Measurements from ENCODE around the gene ARHGEF16.

The ARHGEF16 gene

DNA sequence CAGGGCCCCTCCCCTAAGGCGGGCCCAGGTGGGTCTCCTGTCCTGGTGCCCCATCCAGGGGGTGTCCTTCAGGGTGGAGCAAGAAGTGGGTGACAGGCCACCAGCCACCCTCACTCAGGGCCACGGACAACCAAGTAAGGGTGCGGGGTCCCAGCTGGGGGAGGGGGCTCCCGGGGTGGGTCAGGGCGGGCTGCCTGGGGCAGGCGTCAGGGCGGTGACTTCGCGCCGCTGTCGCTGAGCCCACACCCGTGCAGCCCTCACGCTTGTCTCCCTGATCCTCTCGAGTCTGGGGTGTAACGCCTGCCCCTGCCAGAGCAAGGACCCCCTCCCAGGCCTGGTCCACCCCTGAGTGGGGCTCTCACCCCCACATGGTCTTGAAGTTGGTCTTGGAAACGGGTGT is 22.2 kb downstream of the ARHGEF16 start:
- Histone ChIP-seq H3K4me3 (ENCODE audit: low read length in 2 of 2) (no peak overlapping the region), H3K36me3 (ENCODE audit: control insufficient read depth in 2 of 2, insufficient read depth in 2 of 2, low read length in 2 of 2) (no peaks in the 10 kb centered on the region), H3K4me1 (ENCODE audit: control insufficient read depth, insufficient read depth, low read length) (no peaks in the 10 kb centered on the region), H3K9me3 (ENCODE audit: control insufficient read depth in 2 of 2, low read length in 2 of 2) (no peaks in the 10 kb centered on the region), H3K27me3 (ENCODE audit: control insufficient read depth in 1 of 2, insufficient read depth in 2 of 2, low read length in 2 of 2) (peaks cover 3 to 6% of the 10 kb centered on the region in 2 donors), H3K27ac (ENCODE audit: low read length) (no peak overlapping the region), H3K9ac (ENCODE audit: low read length in 2 of 2) (no peak overlapping the region)

DNA sequence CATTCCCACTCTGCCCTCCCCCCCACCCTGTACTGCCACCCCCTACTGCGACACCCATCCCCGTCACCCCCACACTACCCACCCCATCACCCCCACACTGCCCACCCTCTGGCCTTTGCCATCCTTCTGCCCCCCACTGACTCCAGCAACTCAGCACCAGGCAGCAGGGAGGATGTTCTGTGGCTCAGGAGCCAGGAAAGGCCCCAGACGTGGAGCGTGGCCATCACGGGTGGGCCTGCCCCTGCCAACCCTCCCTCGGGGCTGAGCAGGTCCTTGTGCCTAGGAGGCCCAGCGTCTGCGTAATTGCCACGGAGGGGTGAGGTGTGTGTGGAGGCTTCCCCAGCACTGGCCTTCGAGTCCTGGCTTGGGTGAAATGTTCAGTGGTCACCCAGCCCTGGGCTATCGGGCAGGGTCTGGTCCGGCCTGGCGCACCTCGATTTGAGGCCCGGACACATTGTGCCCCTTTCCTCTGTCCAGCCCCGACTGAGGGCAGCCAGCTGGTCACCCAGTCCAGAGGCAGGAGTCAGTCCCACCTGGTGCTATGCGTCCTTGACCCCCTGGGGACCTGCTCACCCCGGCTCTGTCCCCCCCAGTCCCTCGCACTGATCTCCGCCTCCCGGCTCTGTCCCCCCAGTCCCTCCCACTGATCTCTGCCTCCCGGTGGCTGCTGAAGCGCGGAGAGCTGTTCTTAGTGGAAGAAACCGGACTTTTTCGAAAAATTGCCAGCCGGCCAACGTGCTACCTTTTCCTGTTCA is 23.0 kb downstream of the ARHGEF16 start:
- Histone ChIP-seq H3K27me3 (ENCODE audit: control insufficient read depth in 1 of 2, insufficient read depth in 2 of 2, low read length in 2 of 2) (peaks cover 2 to 8% of the 10 kb centered on the region in 2 donors), H3K4me3 (ENCODE audit: low read length in 2 of 2) (no peak overlapping the region), H3K4me1 (ENCODE audit: control insufficient read depth, insufficient read depth, low read length) (no peaks in the 10 kb centered on the region), H3K27ac (ENCODE audit: low read length) (no peak overlapping the region), H3K9me3 (ENCODE audit: control insufficient read depth in 2 of 2, low read length in 2 of 2) (no peaks in the 10 kb centered on the region), H3K9ac (ENCODE audit: low read length in 2 of 2) (no peak overlapping the region), H3K36me3 (ENCODE audit: control insufficient read depth in 2 of 2, insufficient read depth in 2 of 2, low read length in 2 of 2) (no peaks in the 10 kb centered on the region)

DNA sequence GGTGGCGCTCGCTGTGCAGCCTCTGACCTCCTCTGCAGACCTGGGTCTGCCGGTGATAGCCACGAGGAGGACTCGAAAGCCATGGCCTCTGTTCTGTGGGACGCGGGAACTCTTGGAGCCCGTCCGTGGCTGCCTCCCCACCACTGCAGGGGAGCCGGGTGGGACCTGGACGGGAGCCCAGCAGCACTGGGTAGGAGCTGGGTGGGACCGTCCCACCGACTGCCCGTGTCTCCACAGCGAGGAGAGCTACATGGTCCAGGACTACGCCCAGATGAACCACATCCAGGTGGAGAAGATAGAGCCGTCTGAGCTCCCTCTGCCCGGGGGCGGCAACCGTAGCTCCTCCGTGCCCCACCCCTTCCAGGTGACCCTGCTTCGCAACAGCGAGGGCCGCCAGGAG is 23.7 kb downstream of the ARHGEF16 start:
- H3K9ac ChIP-seq (ENCODE audit: low read length in 2 of 2): no peak overlapping the region
- no peaks in the 10 kb centered on the region for H3K36me3 ChIP-seq (ENCODE audit: control insufficient read depth in 2 of 2, insufficient read depth in 2 of 2, low read length in 2 of 2)
- no peaks in the 10 kb centered on the region for H3K4me1 ChIP-seq (ENCODE audit: control insufficient read depth, insufficient read depth, low read length)
- peaks cover 2 to 8% of the 10 kb centered on the region in 2 donors for H3K27me3 ChIP-seq (ENCODE audit: control insufficient read depth in 1 of 2, insufficient read depth in 2 of 2, low read length in 2 of 2)
- no peak overlapping the region for H3K27ac ChIP-seq (ENCODE audit: low read length)
- H3K9me3 ChIP-seq (ENCODE audit: control insufficient read depth in 2 of 2, low read length in 2 of 2): no peaks in the 10 kb centered on the region
- H3K4me3 ChIP-seq (ENCODE audit: low read length in 2 of 2): no peak overlapping the region

DNA sequence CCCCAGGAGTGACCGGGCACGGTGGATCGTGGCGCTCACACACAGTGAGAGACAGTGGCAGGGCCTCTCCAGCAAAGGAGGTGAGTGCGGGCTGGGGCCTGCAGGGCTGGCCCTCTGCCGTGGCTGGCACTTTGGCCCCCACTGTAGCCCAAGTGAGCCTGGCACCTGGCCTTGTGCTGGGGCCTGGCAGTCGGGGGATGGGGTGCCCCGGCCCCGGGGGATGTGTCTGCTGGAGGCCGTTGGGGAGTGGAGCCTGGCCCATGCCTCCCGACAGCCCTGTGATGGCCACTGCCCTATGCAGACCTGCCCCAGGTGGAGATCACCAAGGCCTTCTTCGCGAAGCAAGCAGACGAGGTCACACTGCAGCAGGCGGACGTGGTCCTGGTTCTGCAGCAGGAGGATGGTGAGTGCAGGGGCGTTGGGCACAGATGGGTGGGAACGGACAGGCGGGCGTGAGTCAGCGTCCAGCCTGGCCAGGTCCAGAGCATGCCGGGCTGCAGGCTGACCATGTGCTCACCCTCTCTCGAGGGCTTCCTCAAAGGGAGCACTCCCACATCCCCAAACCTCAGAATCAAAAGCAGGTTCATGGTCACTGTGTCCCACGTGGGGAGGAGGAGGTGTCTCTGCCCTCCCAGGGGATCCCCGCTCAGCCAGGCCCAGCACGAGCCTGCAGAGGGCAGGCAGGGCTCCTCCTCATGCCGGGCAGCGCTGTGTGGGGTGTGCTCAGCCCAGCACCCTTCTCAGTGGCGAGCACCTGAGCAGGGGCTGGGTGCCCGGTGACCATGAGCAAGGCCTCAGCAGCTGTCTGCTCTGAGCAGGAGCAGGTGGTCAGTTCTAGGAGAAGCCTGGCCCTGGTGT is 25.3 kb downstream of the ARHGEF16 start:
- Histone ChIP-seq H3K27me3 (ENCODE audit: control insufficient read depth in 1 of 2, insufficient read depth in 2 of 2, low read length in 2 of 2) (peaks cover 2 to 6% of the 10 kb centered on the region in 2 donors), H3K9me3 (ENCODE audit: control insufficient read depth in 2 of 2, low read length in 2 of 2) (no peaks in the 10 kb centered on the region), H3K9ac (ENCODE audit: low read length in 2 of 2) (no peak overlapping the region), H3K4me3 (ENCODE audit: low read length in 2 of 2) (no peak overlapping the region), H3K36me3 (ENCODE audit: control insufficient read depth in 2 of 2, insufficient read depth in 2 of 2, low read length in 2 of 2) (no peaks in the 10 kb centered on the region), H3K4me1 (ENCODE audit: control insufficient read depth, insufficient read depth, low read length) (no peaks in the 10 kb centered on the region), H3K27ac (ENCODE audit: low read length) (no peak overlapping the region)

DNA sequence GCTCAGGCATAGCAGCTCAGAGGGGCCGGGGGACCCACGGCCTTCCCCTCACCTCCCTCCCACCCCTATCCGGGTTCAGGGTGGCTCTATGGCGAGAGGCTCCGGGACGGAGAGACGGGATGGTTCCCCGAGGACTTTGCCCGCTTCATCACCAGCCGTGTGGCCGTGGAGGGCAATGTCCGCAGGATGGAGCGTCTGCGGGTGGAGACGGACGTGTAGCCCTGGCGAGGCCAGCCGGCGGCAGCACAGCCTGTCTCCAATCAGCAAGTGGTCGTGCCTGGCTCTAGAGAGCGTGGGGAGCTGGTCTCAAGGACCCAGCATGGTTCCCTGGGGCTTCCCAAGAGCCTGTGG is 25.9 kb downstream of the ARHGEF16 start:
- Histone ChIP-seq H3K9me3 (ENCODE audit: control insufficient read depth in 2 of 2, low read length in 2 of 2) (no peaks in the 10 kb centered on the region), H3K27ac (ENCODE audit: low read length) (no peak overlapping the region), H3K4me3 (ENCODE audit: low read length in 2 of 2) (no peak overlapping the region), H3K36me3 (ENCODE audit: control insufficient read depth in 2 of 2, insufficient read depth in 2 of 2, low read length in 2 of 2) (no peaks in the 10 kb centered on the region), H3K4me1 (ENCODE audit: control insufficient read depth, insufficient read depth, low read length) (no peaks in the 10 kb centered on the region), H3K27me3 (ENCODE audit: control insufficient read depth in 1 of 2, insufficient read depth in 2 of 2, low read length in 2 of 2) (peaks cover 2 to 6% of the 10 kb centered on the region in 2 donors), H3K9ac (ENCODE audit: low read length in 2 of 2) (no peak overlapping the region)

DNA sequence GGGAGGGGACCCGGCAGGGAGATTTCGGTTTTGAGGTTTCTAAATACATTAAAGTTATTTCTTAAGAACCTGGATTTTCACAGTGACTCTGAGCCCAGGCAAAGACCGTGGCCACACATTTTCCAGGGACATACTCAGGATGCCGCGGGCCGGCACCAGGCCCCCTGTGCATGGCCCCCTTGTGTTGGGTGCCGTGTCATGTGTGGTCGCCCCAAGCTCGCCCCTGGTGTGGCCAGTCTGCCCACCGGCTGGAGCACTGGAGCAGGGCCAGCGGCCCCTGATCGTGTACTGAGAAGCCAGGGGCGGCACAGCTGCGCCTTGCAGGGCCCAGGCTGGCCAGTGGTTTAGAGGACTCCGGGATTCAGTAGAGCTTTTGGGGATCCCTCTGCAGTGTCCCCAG is 26.6 kb downstream of the ARHGEF16 start:
- Histone ChIP-seq H3K36me3 (ENCODE audit: control insufficient read depth in 2 of 2, insufficient read depth in 2 of 2, low read length in 2 of 2) (no peaks in the 10 kb centered on the region), H3K9me3 (ENCODE audit: control insufficient read depth in 2 of 2, low read length in 2 of 2) (no peaks in the 10 kb centered on the region), H3K4me3 (ENCODE audit: low read length in 2 of 2) (no peak overlapping the region), H3K27me3 (ENCODE audit: control insufficient read depth in 1 of 2, insufficient read depth in 2 of 2, low read length in 2 of 2) (peaks cover 2 to 6% of the 10 kb centered on the region in 2 donors), H3K27ac (ENCODE audit: low read length) (no peak overlapping the region), H3K4me1 (ENCODE audit: control insufficient read depth, insufficient read depth, low read length) (no peaks in the 10 kb centered on the region), H3K9ac (ENCODE audit: low read length in 2 of 2) (no peak overlapping the region)

DNA sequence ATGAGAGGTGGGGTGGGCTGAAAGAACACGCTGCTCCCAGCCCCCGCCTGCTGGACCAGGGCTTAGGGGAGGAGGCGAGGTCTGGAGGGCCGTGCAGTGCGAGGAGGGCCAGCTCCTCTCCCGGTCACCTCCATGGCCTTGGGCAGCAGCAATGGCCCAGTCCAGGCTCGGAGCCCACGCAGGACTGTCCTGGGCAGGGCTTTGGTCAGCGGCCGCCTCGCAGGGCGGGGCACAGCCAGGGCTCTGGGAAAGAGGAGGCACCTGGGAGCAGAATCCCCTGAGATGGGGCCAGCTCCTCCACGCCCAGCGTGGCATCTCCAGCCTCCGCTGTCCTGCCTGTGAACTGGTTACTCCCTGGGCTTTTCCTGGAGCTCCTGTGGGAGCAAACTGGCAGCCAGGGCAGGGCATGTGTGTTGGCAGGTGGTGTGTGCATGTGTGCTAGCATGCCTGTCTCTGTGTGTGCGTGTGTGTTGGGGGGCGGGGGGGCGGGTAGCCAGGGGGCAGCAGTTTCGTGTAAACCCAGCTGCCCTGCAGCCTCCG is 27.4 kb downstream of the ARHGEF16 start:
- Histone ChIP-seq H3K4me3 (ENCODE audit: low read length in 2 of 2) (no peak overlapping the region), H3K27me3 (ENCODE audit: control insufficient read depth in 1 of 2, insufficient read depth in 2 of 2, low read length in 2 of 2) (peaks cover 2 to 4% of the 10 kb centered on the region in 2 donors), H3K9me3 (ENCODE audit: control insufficient read depth in 2 of 2, low read length in 2 of 2) (no peaks in the 10 kb centered on the region), H3K36me3 (ENCODE audit: control insufficient read depth in 2 of 2, insufficient read depth in 2 of 2, low read length in 2 of 2) (no peaks in the 10 kb centered on the region), H3K4me1 (ENCODE audit: control insufficient read depth, insufficient read depth, low read length) (no peaks in the 10 kb centered on the region), H3K9ac (ENCODE audit: low read length in 2 of 2) (no peak overlapping the region), H3K27ac (ENCODE audit: low read length) (no peak overlapping the region)

DNA sequence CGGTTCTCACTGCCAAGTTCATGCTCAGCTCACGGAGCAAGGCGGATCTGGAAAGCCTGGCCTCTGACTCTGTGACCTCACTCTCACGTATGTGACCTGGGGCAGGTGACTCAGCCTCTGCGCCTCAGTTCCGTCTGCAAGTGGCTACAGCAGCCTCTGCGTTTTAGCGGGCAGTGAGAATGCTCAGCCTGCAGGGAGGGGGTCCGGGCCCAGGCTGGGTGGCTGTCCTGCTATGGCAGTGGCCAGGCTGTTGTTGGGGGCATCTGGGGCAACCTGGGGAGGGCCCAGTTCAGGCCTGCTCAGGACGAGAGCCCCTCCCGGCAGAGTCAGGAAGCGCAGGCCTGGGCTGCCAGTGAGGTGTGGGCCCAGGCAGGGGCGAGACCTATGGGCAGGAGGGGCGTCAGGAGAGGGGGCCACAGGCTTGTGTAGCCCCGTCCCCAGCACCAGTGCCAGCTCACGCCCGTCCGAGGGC is 27.9 kb downstream of the ARHGEF16 start:
- peaks cover 2 to 4% of the 10 kb centered on the region in 2 donors for H3K27me3 ChIP-seq (ENCODE audit: control insufficient read depth in 1 of 2, insufficient read depth in 2 of 2, low read length in 2 of 2)
- H3K36me3 ChIP-seq (ENCODE audit: control insufficient read depth in 2 of 2, insufficient read depth in 2 of 2, low read length in 2 of 2): no peaks in the 10 kb centered on the region
- H3K27ac ChIP-seq (ENCODE audit: low read length): no peak overlapping the region
- no peak overlapping the region for H3K4me3 ChIP-seq (ENCODE audit: low read length in 2 of 2)
- H3K9me3 ChIP-seq (ENCODE audit: control insufficient read depth in 2 of 2, low read length in 2 of 2): no peaks in the 10 kb centered on the region
- H3K9ac ChIP-seq (ENCODE audit: low read length in 2 of 2): no peak overlapping the region
- no peaks in the 10 kb centered on the region for H3K4me1 ChIP-seq (ENCODE audit: control insufficient read depth, insufficient read depth, low read length)

DNA sequence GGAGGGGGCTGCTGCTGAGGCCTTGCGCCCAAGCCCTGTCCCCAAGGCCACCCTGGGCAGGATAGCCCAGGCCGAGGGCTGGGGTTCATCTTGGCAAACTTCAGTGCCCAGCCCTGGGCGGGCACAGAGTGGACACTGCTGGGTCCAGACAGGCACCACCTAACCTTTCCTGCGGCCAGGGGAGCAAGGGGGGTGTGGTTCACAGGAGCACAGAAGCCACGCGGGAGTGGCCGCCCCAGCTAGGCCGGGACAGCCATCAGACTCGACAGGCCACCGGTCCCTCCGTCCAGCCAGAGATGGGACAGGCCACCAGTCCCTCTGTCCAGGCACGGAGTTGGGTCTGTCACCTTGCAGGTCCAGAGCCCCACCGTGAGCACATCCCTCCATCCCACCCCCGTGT is 28.9 kb downstream of the ARHGEF16 start:
- Histone ChIP-seq H3K4me3 (ENCODE audit: low read length in 2 of 2) (no peak overlapping the region), H3K27me3 (ENCODE audit: control insufficient read depth in 1 of 2, insufficient read depth in 2 of 2, low read length in 2 of 2) (peaks cover 6% of the 10 kb centered on the region in 2 donors), H3K4me1 (ENCODE audit: control insufficient read depth, insufficient read depth, low read length) (no peaks in the 10 kb centered on the region), H3K9ac (ENCODE audit: low read length in 2 of 2) (no peak overlapping the region), H3K27ac (ENCODE audit: low read length) (no peak overlapping the region), H3K36me3 (ENCODE audit: control insufficient read depth in 2 of 2, insufficient read depth in 2 of 2, low read length in 2 of 2) (no peaks in the 10 kb centered on the region), H3K9me3 (ENCODE audit: control insufficient read depth in 2 of 2, low read length in 2 of 2) (peaks cover 0 to 3% of the 10 kb centered on the region in 2 donors)

DNA sequence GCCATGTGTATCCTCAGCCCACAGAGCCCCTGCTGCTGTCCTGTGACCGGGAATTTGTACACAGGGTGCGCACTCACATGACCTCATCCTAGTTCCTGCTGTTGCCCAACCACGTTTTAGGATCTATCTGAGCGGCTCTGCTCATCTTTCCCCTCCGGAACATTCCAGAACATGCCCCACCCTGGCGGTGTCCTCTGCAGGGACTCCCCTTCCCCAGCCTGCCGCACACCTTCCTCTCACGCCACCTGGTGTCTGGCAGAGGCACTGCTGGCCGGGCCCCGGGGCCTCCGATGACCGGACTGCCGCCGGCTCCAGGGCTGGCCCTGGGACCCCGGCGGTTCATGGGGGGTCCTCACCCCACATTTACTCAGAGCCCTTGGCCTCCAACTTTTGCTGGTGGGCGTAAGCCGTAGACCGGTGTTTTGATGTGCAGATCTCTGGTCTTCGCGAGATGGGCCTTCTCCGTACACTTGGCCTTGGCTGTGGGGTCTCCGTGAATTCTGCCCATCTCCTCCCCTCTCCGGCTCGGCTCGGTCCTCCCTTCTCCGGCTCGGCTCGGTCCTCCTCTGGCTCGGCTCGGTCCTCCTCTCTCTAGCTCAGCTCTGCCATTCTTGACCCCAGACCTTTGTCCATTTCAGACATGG is 29.5 kb downstream of the ARHGEF16 start:
- Histone ChIP-seq H3K9ac (ENCODE audit: low read length in 2 of 2) (no peak overlapping the region), H3K27me3 (ENCODE audit: control insufficient read depth in 1 of 2, insufficient read depth in 2 of 2, low read length in 2 of 2) (peaks cover 6% of the 10 kb centered on the region in 2 donors), H3K9me3 (ENCODE audit: control insufficient read depth in 2 of 2, low read length in 2 of 2) (peaks cover 2 to 5% of the 10 kb centered on the region in 2 donors), H3K27ac (ENCODE audit: low read length) (no peak overlapping the region), H3K36me3 (ENCODE audit: control insufficient read depth in 2 of 2, insufficient read depth in 2 of 2, low read length in 2 of 2) (no peaks in the 10 kb centered on the region), H3K4me1 (ENCODE audit: control insufficient read depth, insufficient read depth, low read length) (no peaks in the 10 kb centered on the region), H3K4me3 (ENCODE audit: low read length in 2 of 2) (no peak overlapping the region)

All from stomach smooth muscle (tissue), 2 donors.